RWPE2 (cell line): Measurements from ENCODE around the gene ATP10B.

Source experiments
- ATAC-seq: fragments of 200-7000 bp; cut with Tn5 transposase; 3 replicates; pipeline ENCODE4 v1.9.1; 2021; ENCODE audit warnings: low read depth
- DNase-seq: peaks from one replicate; pipeline ENCODE4 v3.0.0-alpha.2; 2020; ENCODE audit warnings: low spot score
- H3K27ac ChIP-seq: fragments of 450-650 bp; 2 replicates; pipeline ENCODE4 v1.5.1; 2017; ENCODE audit warnings: mild to moderate bottlenecking; ENCODE audit not compliant: poor library complexity, severe bottlenecking
- H3K27me3 ChIP-seq: fragments of 250-450 bp; sonication (Bioruptor Pico); 2 replicates; pipeline ENCODE4 v1.5.1; 2021; ENCODE audit warnings: mild to moderate bottlenecking, moderate library complexity; ENCODE audit not compliant: insufficient read depth, poor library complexity, severe bottlenecking
- H3K36me3 ChIP-seq: fragments of 250-450 bp; sonication (Bioruptor Pico); 2 replicates; pipeline ENCODE4 v1.5.1; 2020; ENCODE audit warnings: low read depth, mild to moderate bottlenecking, moderate library complexity
- H3K4me1 ChIP-seq: fragments of 250-450 bp; sonication (Bioruptor Pico); 2 replicates; pipeline ENCODE4 v1.5.1; 2021; ENCODE audit warnings: mild to moderate bottlenecking, moderate library complexity; ENCODE audit not compliant: insufficient read depth, poor library complexity, severe bottlenecking
- H3K4me3 ChIP-seq: fragments of 250-450 bp; sonication (Bioruptor Pico); 2 replicates; pipeline ENCODE4 v1.5.1; 2021; ENCODE audit warnings: mild to moderate bottlenecking, moderate library complexity; ENCODE audit not compliant: severe bottlenecking
- H3K9me3 ChIP-seq: fragments of 250-450 bp; sonication (Bioruptor Pico); 2 replicates; pipeline ENCODE4 v1.5.1; 2021; ENCODE audit warnings: mild to moderate bottlenecking, moderate library complexity; ENCODE audit not compliant: severe bottlenecking
- CTCF ChIP-seq: fragments of 450-650 bp; IDR thresholded peaks from one replicate; pipeline ENCODE4 v1.5.1; 2017; ENCODE audit warnings: mild to moderate bottlenecking, moderate library complexity; ENCODE audit not compliant: poor library complexity, severe bottlenecking

ATP10B gene

GRCh38 chr5:160601046-160601445, 251.0 kb downstream of the ATP10B start:
- ATAC-seq: no peak
- no peaks in the 10 kb centered on the region for H3K36me3 ChIP-seq
- no peak overlapping the region for H3K27ac ChIP-seq
- TF ChIP-seq CTCF: no peak
- no peaks in the 10 kb centered on the region for H3K27me3 ChIP-seq
- H3K4me3 ChIP-seq: no peak overlapping the region
- DNase-seq: no peak
- no peaks in the 10 kb centered on the region for H3K9me3 ChIP-seq
- no peaks in the 10 kb centered on the region for H3K4me1 ChIP-seq

GRCh38 chr5:160573318-160573717, 278.7 kb downstream of the ATP10B start:
- peaks cover 3% of the 10 kb centered on the region for H3K27me3 ChIP-seq
- TF ChIP-seq CTCF: no peak
- H3K27ac ChIP-seq: no peak overlapping the region
- ATAC-seq (no peak), DNase-seq (no peak)
- H3K9me3 ChIP-seq: no peaks in the 10 kb centered on the region
- H3K4me3 ChIP-seq: no peak overlapping the region
- no peaks in the 10 kb centered on the region for H3K36me3 ChIP-seq
- H3K4me1 ChIP-seq: no peaks in the 10 kb centered on the region

- ATAC-seq: no peak
- DNase-seq: no peak
- Histone ChIP-seq H3K27ac (no peak overlapping the region), H3K4me3 (no peak overlapping the region), H3K9me3 (no peaks in the 10 kb centered on the region), H3K36me3 (no peaks in the 10 kb centered on the region), H3K27me3 (peaks cover 3% of the 10 kb centered on the region), H3K4me1 (no peaks in the 10 kb centered on the region)
- TF ChIP-seq CTCF: no peak
Measured at GRCh38 chr5:160567031-160567705, 284.8 kb downstream of the ATP10B start.

- Histone ChIP-seq H3K4me1 (no peaks in the 10 kb centered on the region), H3K27ac (no peak overlapping the region), H3K9me3 (no peaks in the 10 kb centered on the region), H3K36me3 (no peaks in the 10 kb centered on the region), H3K27me3 (no peaks in the 10 kb centered on the region), H3K4me3 (no peak overlapping the region)
- TF ChIP-seq CTCF: no peak
- DNase-seq (no peak), ATAC-seq (0 out of 3 replicates have a peak, but pooled peaks have one; percentile 34)
Measured at GRCh38 chr5:160565376-160565775, 286.6 kb downstream of the ATP10B start.

GRCh38 chr5:160556846-160557245, 295.2 kb downstream of the ATP10B start:
- ATAC-seq: peak; percentile 64

More at GRCh38 chr5:160556846-160557245, 295.2 kb downstream of the ATP10B start:
- no peak for TF ChIP-seq CTCF
- H3K9me3 ChIP-seq: no peaks in the 10 kb centered on the region
- H3K27ac ChIP-seq: peak overlapping the region; percentile 28
- peaks cover 2% of the 10 kb centered on the region for H3K4me1 ChIP-seq
- H3K4me3 ChIP-seq: no peak overlapping the region
- no peak for DNase-seq
- H3K36me3 ChIP-seq: no peaks in the 10 kb centered on the region
- no peaks in the 10 kb centered on the region for H3K27me3 ChIP-seq
